Measurements from ENCODE around the gene S100A13. TPM values are rescaled to one million over a fixed set of nuclear protein-coding genes. Genes with fewer than 3 reads are reported as not detected.
"Not testable (repeated sequence)": the region's sequence is repeated elsewhere in the genome, so short reads cannot be mapped to it uniquely, and the experiment has no call there.

The S100A13 gene
- total RNA-seq, 2 donors from 2014 or later, result 13.5 to 16.4 TPM

- no peak overlapping the region for H3K4me3 Mint-ChIP-seq
- no peaks in the 10 kb centered on the region for H3K9me3 Mint-ChIP-seq
- H3K36me3 Mint-ChIP-seq (ENCODE audit: insufficient read depth in 2 of 2), result peaks cover 12 to 61% of the 10 kb centered on the region in 2 donors
- H3K4me1 Mint-ChIP-seq (ENCODE audit: low read depth), result peaks cover 61% of the 10 kb centered on the region
- no peaks in the 10 kb centered on the region for H3K27me3 Mint-ChIP-seq (ENCODE audit: low read depth)
- DNase-seq, result no peak
- no peak overlapping the region for H3K27ac Mint-ChIP-seq
- no peak for ATAC-seq (replicated peaks in 1 of 2)
These were observed 14.9 kb upstream of the S100A13 start for GRCh38 chr1:153642161-153642560.

GRCh38 chr1:153640861-153641260 is 13.6 kb upstream of the S100A13 start:
- no peak for ATAC-seq (replicated peaks in 1 of 2)
- peaks cover 58% of the 10 kb centered on the region for H3K4me1 Mint-ChIP-seq (ENCODE audit: low read depth)
- H3K36me3 Mint-ChIP-seq (ENCODE audit: insufficient read depth in 2 of 2), result peaks cover 16 to 59% of the 10 kb centered on the region in 2 donors
- H3K9me3 Mint-ChIP-seq, result no peaks in the 10 kb centered on the region
- no peak overlapping the region for H3K4me3 Mint-ChIP-seq
- peak overlapping the region; percentile 55 for H3K27ac Mint-ChIP-seq
- no peaks in the 10 kb centered on the region for H3K27me3 Mint-ChIP-seq (ENCODE audit: low read depth)
- no peak for DNase-seq

- not testable (repeated sequence) for H3K9me3 Mint-ChIP-seq; DNase-seq; ATAC-seq (replicated peaks in 1 of 2); H3K4me3 Mint-ChIP-seq; H3K27me3 Mint-ChIP-seq (ENCODE audit: low read depth); H3K27ac Mint-ChIP-seq
- Mint-ChIP-seq H3K36me3 (ENCODE audit: insufficient read depth in 2 of 2) (peaks cover 12 to 54% of the 10 kb centered on the region in 2 donors), H3K4me1 (ENCODE audit: low read depth) (peaks cover 55% of the 10 kb centered on the region)
These were observed 12.9 kb upstream of the S100A13 start for GRCh38 chr1:153640213-153640612.

GRCh38 chr1:153639280-153639679 is 12.0 kb upstream of the S100A13 start:
- Mint-ChIP-seq H3K27me3 (ENCODE audit: low read depth) (no peaks in the 10 kb centered on the region), H3K36me3 (ENCODE audit: insufficient read depth in 2 of 2) (peaks cover 12 to 48% of the 10 kb centered on the region in 2 donors), H3K4me3 (no peak overlapping the region), H3K4me1 (ENCODE audit: low read depth) (peaks cover 47% of the 10 kb centered on the region), H3K9me3 (no peaks in the 10 kb centered on the region), H3K27ac (no peak overlapping the region)
- ATAC-seq (replicated peaks in 1 of 2) (no peak), DNase-seq (no peak)

GRCh38 chr1:153638261-153638660 is 11.0 kb upstream of the S100A13 start:
- Mint-ChIP-seq H3K9me3 (peaks cover 0 to under 1% of the 10 kb centered on the region in 2 donors), H3K4me1 (ENCODE audit: low read depth) (peaks cover 43% of the 10 kb centered on the region), H3K4me3 (no peak overlapping the region), H3K36me3 (ENCODE audit: insufficient read depth in 2 of 2) (peaks cover 12 to 39% of the 10 kb centered on the region in 2 donors), H3K27me3 (ENCODE audit: low read depth) (no peaks in the 10 kb centered on the region), H3K27ac (peak overlapping the region; percentile 52)
- DNase-seq, result no peak
- no peak for ATAC-seq (replicated peaks in 1 of 2)

- Mint-ChIP-seq H3K27ac (peak overlapping the region; percentile 76), H3K27me3 (ENCODE audit: low read depth) (no peaks in the 10 kb centered on the region), H3K36me3 (ENCODE audit: insufficient read depth in 2 of 2) (peaks cover 14 to 29% of the 10 kb centered on the region in 2 donors), H3K4me1 (ENCODE audit: low read depth) (peaks cover 53% of the 10 kb centered on the region), H3K4me3 (peak overlapping the region; percentile 92 to 95), H3K9me3 (peaks cover 0 to 3% of the 10 kb centered on the region in 2 donors)
- DNase-seq, result no peak
- no peak for ATAC-seq (replicated peaks in 1 of 2)
These were observed 9.0 kb upstream of the S100A13 start for GRCh38 chr1:153636312-153636711.

GRCh38 chr1:153635872-153636271 is 8.6 kb upstream of the S100A13 start:
- Mint-ChIP-seq H3K9me3 (peaks cover 0 to 3% of the 10 kb centered on the region in 2 donors), H3K27ac (peak overlapping the region; percentile 76), H3K4me3 (peak overlapping the region; percentile 92 to 95), H3K27me3 (ENCODE audit: low read depth) (no peaks in the 10 kb centered on the region), H3K4me1 (ENCODE audit: low read depth) (peaks cover 54% of the 10 kb centered on the region), H3K36me3 (ENCODE audit: insufficient read depth in 2 of 2) (peaks cover 14 to 25% of the 10 kb centered on the region in 2 donors)
- no peak for DNase-seq
- ATAC-seq (replicated peaks in 1 of 2), result no peak

- Mint-ChIP-seq H3K4me1 (ENCODE audit: low read depth) (peaks cover 52% of the 10 kb centered on the region), H3K27me3 (ENCODE audit: low read depth) (no peaks in the 10 kb centered on the region), H3K27ac (peak within 1 kb of the TSS; percentile 94)
These were observed 6.7 kb upstream of the S100A13 start, which contains the start of gene CHTOP for GRCh38 chr1:153633754-153634665. Gene CHTOP (plus strand): TSS chr1:153634066. CDS start chr1:153636589, 2,523 bp downstream.

GRCh38 chr1:153633161-153633753 is 6.0 kb upstream of the S100A13 start:
- peaks cover 52% of the 10 kb centered on the region for H3K4me1 Mint-ChIP-seq (ENCODE audit: low read depth)
- no peaks in the 10 kb centered on the region for H3K27me3 Mint-ChIP-seq (ENCODE audit: low read depth)
- H3K4me3 Mint-ChIP-seq, result peak overlapping the region; percentile 92 to 95
- H3K9me3 Mint-ChIP-seq, result peaks cover 0 to 3% of the 10 kb centered on the region in 2 donors
- no peak for ATAC-seq (replicated peaks in 1 of 2)
- peaks cover 14 to 20% of the 10 kb centered on the region in 2 donors for H3K36me3 Mint-ChIP-seq (ENCODE audit: insufficient read depth in 2 of 2)
- no peak for DNase-seq
- H3K27ac Mint-ChIP-seq, result peak overlapping the region; percentile 36

More at GRCh38 chr1:153633754-153634665, 6.7 kb upstream of the S100A13 start, which contains the start of gene CHTOP:
- peak; percentile 91 to 92 for ATAC-seq (replicated peaks in 1 of 2)
- Mint-ChIP-seq H3K4me3 (peak within 1 kb of the TSS; percentile 92 to 95), H3K36me3 (ENCODE audit: insufficient read depth in 2 of 2) (peaks cover 14 to 22% of the 10 kb centered on the region in 2 donors), H3K9me3 (peaks cover 0 to 3% of the 10 kb centered on the region in 2 donors)
- DNase-seq, result peak; percentile 97 to 99

GRCh38 chr1:153631047-153632022 is 4.0 kb upstream of the S100A13 start:
- no peak for DNase-seq
- Mint-ChIP-seq H3K36me3 (ENCODE audit: insufficient read depth in 2 of 2) (peaks cover 6 to 7% of the 10 kb centered on the region in 2 donors), H3K27ac (peak overlapping the region; percentile 73), H3K9me3 (peaks cover 0 to 3% of the 10 kb centered on the region in 2 donors), H3K27me3 (ENCODE audit: low read depth) (peaks cover 2% of the 10 kb centered on the region), H3K4me1 (ENCODE audit: low read depth) (peaks cover 43% of the 10 kb centered on the region), H3K4me3 (peak overlapping the region in 1 of 2 donors; percentile 37)
- no peak for ATAC-seq (replicated peaks in 1 of 2)

- ATAC-seq (replicated peaks in 1 of 2) (no peak), DNase-seq (no peak)
- peaks cover 5 to 6% of the 10 kb centered on the region in 2 donors for H3K36me3 Mint-ChIP-seq (ENCODE audit: insufficient read depth in 2 of 2)
- H3K27ac Mint-ChIP-seq, result no peak overlapping the region
- peaks cover 5% of the 10 kb centered on the region for H3K27me3 Mint-ChIP-seq (ENCODE audit: low read depth)
- peaks cover 37% of the 10 kb centered on the region for H3K4me1 Mint-ChIP-seq (ENCODE audit: low read depth)
- no peak overlapping the region for H3K4me3 Mint-ChIP-seq
- peaks cover 0 to 3% of the 10 kb centered on the region in 2 donors for H3K9me3 Mint-ChIP-seq
These were observed 3.1 kb upstream of the S100A13 start for GRCh38 chr1:153630384-153630783.

GRCh38 chr1:153629971-153630370 is 2.7 kb upstream of the S100A13 start:
- no peak overlapping the region for H3K4me3 Mint-ChIP-seq
- no peak for ATAC-seq (replicated peaks in 1 of 2)
- no peak for DNase-seq
- no peak overlapping the region for H3K27ac Mint-ChIP-seq
- H3K9me3 Mint-ChIP-seq, result peaks cover 0 to 3% of the 10 kb centered on the region in 2 donors
- H3K4me1 Mint-ChIP-seq (ENCODE audit: low read depth), result peaks cover 37% of the 10 kb centered on the region
- peaks cover 5% of the 10 kb centered on the region for H3K27me3 Mint-ChIP-seq (ENCODE audit: low read depth)
- peaks cover 5 to 6% of the 10 kb centered on the region in 2 donors for H3K36me3 Mint-ChIP-seq (ENCODE audit: insufficient read depth in 2 of 2)
